NCI-H2196 treated with DMSO at 0.1 percent for 48 hours (cell line): ENCODE results near the gene DAPL1.
"Not testable (repeated sequence)": the region's sequence is repeated elsewhere in the genome, so short reads cannot be mapped to it uniquely, and the experiment has no call there.

Experiments used
- DNase-seq: peaks from one replicate; lab custom pipeline; 2025; ENCODE audit not compliant: unreplicated experiment; lab: John Stamatoyannopoulos, UW

The DAPL1 gene

DNA sequence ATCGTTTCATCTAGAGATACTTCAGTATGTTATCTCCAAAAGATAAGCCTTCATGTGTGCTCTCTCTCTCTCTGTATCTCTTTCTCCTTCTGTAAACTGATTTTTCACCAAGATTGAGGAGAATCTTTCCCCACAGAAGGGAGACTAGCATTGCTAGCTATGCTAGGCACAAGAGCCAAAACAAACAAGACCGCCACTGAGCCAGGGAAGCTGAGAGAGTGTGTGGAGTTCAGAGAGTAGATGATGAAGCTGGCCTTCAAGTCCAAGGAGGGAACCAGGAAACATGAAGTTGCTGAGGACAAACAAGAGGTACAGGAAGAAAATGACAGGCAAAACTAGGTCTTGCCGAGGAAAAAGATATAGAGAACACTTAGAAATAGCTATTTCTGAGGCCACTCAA is 23.4 kb downstream of the DAPL1 start:
- DNase-seq, result no peak

DNA sequence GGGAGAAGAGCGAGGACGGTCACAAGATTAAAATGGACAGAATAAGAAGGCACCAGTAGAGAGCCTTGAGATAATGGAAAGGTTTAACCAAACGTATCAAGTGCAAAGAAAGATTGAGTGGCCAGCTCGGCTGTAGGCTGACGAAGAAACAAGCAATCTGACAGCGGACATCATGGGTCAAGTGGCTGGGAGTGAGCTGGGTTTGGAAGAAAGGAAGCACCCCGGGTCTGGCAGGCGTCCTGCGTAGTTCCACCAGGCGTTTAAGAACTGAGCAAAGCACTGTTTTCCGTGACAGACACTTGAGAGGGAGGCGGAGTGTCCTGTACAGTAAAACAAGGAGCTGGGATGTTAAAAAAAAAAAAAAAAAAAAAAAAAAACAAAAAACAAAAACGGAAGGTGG is 27.1 kb downstream of the DAPL1 start:
- no peak for DNase-seq

DNA sequence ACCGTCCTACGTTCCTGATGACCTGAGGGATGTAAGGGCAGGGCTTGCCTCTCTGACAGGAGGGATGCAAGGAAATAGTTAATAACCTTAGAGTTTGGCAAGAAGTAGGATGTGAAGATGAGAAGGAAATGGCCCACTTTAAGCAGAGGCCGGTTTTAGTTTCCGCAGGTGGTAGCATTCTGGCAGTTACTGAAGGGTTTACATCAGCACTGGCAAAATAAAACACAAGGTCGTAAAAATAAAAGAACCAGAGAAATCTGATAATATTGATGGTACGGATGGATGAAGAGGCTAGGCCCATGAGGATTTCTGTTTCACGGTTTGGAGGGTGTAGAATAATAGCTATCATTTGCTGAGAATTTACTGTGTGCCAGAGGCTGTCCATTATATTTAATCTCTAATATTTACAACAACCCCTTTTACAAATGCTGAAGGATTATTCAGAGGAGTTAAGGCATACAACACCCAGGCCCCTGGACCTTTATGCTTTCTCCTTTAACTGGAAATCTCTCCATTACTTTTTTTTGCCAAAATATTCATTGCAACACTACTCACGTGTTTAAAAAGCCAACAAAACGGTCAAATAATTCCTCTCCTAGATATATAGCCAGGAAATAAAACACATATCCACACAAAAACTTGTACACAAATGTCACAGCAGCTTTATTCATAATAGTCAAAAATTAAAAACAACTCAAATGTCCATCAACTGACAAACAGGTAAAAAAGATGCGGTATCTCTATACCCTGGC is 28.5 kb downstream of the DAPL1 start:
- peak; percentile 90 for DNase-seq

DNA sequence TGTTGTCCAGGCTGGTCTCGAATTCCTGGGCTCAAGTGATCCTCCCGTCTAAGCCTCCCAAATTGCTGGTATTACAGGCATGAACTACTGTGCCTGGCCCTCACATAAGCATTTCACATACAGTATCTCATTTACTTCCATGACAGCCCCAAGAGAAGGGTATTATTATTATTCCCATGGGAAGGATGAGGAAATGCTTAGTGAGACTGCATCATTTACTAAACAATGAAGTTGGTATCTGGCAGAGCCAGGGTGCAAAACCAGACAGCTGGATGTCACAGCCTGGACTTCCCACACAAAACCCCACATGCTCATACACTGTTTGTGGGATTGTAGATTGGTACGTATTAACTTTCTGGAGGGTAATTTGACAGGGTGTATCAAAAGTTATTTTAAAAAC is 29.9 kb downstream of the DAPL1 start:
- no peak for DNase-seq

DNA sequence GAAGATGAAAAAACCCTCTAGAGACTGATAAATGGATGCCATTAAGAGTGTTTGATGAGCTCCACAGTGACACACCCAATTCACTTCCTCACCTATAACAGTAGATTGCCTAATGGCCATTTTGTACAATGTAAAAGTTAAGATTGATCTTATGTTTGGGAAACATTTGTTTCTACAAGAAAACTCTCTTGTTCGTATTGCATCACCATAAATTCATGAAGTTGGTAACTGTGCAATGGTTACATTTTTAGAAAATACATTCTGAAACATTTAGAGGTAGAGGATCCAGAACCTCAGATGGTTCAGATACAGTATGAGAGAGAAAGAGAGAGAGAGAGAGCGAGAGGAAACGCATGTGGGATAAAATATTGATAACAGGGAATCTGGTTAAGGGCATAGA is 31.8 kb downstream of the DAPL1 start:
- no peak for DNase-seq

DNA sequence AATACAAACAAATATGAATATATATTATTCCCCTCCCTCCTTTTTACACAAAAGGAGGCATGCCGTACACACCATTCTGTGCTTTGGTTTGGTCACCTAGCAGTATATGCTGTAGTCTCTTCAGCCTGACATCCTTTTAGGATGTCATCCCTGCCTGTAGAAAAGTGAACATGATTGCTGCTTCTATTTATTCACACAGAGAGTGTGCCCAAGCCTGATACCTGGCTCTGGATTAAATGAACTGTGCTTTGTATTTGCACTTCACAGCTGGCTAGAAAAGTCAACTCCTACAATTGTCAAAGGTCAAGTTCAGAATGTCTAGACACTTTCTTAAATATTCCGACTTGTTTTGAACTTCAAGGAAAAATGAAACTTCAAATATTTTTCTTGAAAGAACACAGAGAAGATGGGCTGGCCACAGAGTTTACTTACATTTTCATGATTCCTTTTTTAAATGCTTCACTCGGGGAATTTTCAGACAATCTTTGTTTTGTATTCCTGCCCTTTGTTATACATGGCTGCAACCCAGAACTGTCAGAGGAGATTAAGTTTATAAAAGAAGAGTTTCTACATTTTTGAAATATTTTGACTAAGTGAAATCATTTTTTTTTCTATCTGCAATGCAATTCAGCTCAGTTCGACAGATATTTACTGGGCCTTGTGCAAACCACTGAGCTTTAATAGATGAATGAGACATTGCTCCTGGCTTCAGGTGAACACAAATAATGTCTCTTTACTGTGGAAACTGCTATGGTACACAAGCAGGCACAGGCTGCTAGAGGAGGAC is 33.5 kb downstream of the DAPL1 start:
- DNase-seq, result no peak

DNA sequence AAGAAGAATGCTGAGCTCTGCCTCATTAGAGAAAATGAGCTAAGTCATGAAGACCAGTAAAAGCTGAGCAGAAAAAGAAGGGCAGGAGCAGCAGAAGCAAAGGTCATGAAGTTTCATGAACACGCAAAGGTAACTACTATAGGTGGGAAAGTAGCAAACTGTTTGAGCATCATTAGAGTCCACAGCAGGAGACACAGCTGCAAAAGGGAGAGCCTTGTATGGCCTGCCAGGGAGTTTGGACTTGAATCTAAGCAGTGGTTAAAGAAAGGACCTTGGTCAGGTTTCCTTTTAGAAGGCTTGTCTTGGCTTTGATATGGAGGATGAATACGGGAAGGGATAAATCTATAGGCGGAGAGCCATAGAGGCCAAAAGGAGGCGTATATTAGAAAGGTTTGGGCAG is 34.0 kb downstream of the DAPL1 start:
- DNase-seq, result no peak

DNA sequence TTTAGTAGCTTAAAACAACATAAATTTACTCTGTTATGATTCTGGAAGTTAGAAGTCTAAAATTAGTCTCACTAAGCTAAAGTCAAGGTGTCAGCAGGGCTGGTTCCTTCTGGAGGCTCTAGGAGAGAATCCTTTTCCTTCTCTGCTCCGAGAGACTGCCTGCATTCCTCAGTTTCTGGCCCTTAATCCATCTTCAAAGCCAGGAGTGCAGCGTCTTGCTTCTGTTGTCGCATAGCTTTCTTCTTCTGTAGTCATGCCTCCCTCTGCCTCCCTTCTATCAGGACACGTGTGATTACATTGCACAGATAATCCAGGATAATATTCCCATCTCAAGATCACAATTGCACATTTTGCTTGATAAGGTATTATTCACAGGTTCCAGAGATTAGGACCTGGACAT is 35.1 kb downstream of the DAPL1 start:
- DNase-seq, result no peak

DNA sequence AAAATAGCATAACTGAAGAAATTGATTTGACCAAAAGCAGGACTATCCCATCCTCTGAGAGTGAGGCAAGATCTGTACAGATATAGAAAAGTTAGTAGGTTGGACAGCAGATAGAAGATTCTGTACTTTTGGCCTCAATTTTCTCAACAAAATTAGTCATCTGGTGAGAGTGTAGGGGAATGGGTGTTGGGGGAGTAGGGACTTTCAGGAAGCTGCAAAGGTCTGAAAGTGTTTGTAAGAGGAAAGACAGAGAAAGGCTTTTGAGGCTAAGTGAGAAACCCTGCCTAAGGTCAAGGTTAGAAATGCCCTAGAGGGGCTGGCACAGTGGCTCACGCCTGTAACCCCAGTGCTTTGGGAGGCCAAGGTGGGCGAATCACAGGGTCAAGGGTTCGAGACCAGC is 40.3 kb downstream of the DAPL1 start:
- DNase-seq, result no peak

DNA sequence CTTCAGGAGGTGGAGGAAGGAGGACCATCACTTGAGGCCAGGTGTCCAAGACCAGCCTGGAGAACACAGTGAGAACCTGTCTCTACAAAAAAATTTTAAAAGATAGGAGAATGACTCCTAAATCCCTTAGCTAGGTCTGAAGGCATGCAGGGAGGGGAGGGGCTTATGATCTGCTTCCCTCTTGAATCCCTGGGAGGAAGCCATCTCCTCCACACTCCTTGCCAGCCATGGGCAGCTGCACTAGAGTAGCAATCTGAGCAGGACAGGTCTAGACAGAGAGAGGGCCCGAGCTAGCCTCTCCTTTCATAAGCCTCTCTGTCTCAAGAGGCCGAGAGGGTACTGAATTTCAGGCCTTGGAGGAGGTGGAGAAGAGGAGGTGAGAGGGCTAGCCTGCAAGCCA is 42.5 kb downstream of the DAPL1 start:
- DNase-seq, result peak; percentile 78

DNA sequence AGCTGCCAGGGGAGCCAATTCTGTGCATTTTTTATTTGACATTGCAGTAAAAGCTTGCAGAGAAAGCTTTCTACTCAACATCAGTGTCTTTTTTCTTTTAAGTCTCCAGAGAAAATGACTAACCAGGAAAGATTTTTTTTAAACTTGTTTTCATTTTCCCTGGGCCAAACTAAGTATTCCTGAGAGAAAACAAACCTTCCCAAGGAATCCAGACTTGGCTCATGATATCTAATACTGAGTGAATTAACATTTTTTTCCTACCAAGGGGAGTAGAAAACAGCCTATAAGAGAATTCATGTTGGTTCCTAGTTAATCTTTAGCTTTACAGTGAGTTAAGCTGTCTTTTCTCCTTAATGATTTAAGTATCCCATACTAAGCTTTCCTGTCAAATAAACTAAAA is 46.7 kb downstream of the DAPL1 start:
- no peak for DNase-seq

DNA sequence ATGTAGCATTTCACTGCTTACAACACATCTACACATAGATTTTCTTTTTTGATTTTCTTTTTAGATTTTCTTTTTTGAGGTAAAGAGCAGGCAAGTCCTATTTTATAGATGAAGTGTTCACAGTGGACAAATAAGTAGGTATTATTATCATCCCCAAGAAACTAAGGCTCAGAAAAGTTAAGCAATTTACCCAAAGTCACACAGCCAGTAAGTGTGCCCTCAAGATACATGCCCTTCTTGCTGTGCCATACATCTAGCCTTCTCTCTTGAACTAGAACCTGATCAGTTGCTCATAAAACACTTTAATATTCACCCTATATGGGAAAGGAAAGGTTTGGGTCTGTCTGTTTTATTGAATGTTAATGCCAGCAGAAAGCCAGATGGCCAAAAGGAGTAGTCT is 50.3 kb downstream of the DAPL1 start:
- DNase-seq, result no peak

DNA sequence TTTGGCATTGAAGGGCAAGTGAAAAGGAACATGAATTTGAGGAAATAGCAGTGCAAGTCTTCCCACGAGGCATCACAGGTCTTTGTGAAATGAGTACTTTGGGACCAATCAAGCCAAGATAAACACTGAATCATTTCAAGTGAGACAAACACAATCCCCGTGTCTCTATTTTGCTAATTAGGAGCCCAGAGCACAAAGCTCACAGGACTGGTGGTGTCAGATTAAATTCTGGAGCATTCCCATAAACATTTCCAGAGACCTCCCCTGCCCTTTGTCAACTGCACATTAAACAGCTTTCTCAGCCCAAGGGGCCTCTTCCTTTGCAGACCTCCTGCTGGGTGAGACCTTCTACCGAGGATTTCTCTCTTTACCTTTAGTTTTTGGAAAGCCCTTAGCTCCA is 50.7 kb downstream of the DAPL1 start:
- peak; percentile 53 for DNase-seq

DNA sequence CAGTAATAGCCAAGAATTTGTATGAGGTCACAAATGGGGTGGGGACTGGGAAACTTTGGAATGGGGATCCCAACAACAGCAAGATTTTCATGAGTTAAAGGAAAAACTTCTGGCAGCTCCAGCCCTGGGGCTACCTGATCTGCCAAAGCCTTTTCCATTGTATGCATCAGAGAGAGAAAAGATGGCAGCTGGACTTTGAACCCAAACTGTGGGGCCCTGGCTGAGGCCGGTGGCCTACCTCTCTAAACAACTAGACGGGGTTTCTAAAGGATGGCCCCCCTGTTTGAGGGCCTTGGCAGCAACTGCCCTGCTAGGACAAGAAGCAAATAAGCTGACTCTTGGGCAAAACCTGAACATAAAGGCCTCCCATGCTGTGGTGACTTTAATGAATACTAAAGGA is 52.4 kb downstream of the DAPL1 start:
- not testable (repeated sequence) for DNase-seq

DNA sequence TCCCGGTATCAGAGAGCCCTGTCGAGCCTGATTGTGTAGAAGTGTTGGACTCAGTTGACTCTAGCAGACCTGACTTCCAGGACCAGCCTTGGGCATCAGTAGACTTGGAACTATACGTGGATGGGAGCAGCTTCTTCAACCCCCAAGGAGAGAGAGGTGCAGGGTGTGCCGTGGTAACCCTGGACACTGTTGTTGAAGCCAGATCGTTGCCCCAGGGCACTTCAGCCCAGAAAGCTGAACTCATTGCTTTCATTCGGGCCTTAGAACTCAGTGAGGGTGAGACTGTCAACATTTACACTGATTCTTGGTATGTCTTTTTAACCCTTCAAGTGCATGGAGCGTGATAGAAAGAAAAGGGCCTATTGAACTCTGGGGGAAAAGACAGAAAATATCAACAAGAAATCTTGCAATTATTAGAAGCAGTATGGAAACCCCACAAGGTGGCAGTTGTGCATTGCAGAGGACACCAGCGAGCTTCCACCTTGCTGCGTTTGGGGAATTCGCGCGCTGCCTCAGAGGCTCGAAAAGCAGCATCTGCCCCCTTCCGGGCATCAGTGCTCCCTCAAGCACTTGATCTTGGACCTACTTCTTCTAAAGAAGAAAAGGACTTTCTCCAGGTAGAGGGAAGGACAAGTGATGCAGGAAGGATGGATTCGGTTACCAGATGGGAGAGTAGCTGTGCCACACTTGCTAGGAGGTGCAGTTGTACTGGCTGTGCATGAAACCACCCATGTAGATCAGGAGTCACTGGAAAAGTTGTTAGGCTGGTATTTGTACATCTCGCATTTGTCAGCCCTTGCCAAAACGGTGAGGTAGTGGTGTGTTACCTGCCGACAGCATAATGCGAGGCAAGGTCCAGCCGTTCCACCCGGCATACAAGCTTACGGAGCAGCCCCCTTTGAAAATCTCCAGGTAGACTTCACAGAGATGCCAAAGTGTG is 53.2 kb downstream of the DAPL1 start:
- not testable (repeated sequence) for DNase-seq

DNA sequence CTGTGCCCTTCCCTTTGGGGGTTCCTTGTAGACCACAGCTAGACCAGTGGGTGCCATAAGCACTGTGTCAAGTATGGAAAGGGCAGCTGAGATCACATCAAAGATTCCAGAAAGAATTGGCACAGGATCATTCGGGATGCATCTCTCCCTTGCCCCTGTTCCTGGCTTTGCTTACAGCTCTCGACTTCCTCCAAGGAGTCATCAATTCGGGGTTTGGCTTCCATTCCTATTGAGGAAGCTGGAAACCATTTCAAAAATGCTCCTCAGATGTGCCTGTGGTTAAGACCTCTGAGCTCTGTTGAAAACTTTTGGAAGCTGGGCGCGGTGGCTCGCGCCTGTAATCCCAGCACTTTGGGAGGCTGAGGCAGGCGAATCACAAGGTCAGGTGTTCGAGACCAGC is 65.1 kb downstream of the DAPL1 start:
- DNase-seq, result not testable (repeated sequence)

DNA sequence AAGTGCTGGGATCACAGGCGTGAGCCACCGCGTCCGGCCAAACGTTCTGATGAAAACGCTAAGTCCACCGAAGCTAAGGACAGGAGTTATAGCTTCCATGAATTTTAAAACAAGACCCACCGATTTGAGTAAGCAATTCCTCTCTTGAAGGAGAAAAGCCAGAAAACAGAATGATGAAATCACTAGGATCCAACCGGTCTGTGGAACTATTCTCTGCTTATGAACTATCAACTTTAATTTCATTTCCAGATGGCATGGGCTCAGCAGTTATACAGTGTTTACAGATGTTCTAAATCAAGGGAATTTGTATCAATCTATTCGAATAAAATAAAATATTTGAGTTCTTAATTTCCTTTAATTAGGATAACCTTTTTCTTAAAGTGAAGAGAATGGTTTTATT is 66.5 kb downstream of the DAPL1 start:
- DNase-seq, result not testable (repeated sequence)

DNA sequence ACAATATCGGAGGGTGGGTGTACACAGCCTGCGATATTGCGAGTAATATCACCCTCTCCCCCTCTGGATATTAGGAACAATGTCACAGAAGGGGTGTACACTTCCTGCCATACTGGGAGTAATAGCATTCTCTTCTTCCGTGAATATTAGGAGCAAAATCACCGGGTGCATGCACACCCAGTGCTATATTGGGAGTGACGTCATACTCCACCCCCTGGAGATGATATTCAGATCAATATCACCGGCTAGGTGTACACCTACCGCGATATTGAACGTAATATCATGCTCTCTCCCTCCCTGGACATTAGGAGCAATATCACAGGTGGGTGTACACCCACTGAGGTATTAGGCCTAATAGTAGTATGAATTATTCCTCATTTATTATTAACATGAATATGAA is 70.4 kb downstream of the DAPL1 start:
- DNase-seq, result not testable (repeated sequence)
